Activated effector memory CD4-positive, alpha-beta T cell treated with Interleukin-2 at 50 U/mL for 16 hours (primary cell): ENCODE data around the gene HADHA.

Source experiments
- DNase-seq: peaks from one replicate; pipeline ENCODE4 v3.0.0-alpha.2; 2020

The HADHA gene

DNA sequence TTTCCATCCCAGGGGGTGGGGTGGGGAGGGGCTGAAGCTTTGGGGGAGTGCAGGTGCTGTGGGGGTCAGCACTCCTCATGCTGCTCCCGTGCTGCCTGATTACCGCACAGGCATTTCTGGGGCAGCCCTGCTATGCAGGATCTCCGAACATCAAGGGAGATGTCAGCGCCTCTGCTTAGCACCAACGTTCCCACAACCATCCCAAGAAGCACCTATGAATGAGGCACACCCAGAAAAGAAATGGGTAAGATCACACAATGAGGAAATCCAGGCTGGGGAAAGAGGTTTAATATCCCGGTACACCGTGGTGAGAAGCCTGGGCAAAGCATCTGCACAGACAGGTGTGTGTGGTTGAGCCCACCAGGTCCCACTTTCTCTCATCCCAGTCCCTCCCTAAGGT is 54.1 kb downstream of the HADHA start:
- no peak for DNase-seq

DNA sequence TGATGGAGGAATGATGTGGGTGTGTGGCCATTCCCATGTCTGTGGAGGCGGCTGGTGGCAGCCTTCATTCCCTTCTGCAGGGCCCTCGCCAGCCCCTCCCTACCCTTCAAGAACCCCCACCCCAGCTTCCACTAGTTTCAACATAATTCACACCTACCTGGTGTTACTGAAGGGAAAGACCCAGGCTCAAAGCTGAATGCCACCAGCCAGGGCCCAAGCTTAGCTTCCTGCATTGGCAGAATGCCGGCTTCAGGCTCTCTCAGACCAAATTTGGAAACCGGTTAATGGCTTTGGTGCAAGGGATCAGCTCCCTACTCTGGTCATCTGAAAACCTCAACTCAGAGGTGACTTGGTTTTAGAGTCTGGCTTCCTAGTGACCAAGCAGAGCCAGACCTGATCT is 54.7 kb downstream of the HADHA start:
- DNase-seq, result no peak

DNA sequence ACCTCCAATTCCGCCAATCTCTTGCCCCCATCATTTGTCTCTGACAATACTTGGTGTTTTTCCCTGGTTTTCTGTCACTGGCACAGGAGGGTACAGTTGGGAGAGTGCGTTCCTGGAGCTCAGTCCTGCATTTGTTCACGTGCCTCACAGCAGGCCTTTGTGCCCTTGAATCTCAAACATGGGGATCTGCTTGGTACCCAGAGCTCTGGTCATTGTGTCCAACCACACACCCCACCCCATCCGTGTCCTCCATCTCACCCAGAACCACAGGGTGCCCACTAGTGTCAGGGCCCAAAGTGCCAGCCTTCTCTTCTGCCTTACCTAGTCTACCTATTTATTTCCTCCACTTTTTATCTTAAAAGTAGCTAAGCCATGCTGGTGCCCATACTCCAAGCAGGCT is 55.3 kb downstream of the HADHA start:
- DNase-seq, result no peak

DNA sequence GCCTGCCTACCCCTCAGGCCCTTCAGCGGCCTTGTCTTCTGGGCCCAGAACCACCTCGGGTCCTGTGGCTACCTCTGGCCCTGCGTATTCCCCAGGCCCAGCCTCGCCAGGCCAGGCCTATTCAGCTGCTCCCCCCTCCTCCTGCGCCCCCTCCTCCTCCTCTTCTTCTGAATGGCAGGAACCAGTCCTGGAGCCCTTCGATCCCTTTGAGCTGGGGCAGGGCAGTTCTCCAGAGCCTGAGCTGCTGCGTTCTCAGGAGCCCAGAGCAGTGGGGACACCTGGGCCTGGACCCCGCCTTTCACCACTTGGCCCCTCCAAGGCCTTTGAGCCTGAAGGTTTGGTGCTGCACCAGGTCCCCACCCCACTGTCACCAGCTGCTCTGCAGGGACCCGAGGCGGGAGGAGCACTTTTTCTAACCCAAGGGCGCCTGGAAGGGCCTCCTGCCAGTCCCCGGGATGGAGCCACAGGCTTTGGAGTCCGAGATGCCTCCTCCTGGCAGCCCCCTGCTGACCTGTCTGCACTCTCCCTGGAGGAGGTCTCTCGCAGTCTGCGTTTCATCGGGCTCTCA is 56.8 kb downstream of the HADHA start:
- no peak for DNase-seq

DNA sequence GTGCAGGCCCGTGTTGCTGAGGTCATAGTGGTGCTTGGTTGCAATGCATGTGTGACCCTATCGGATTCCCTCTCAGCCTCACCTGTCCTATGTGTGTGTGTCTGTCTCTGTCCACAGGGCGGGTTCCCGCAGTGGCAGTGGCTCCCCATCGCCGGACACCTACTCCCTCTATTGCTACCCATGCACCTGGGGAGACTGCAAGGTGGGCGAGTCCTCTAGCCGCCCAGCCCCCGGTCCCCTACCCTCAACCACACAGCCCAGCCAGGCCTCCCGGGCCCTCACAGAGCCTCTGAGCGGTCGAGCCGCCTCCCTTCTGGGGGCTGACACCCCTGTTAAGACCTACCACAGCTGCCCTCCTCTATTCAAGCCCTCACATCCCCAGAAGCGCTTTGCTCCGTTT is 57.3 kb downstream of the HADHA start:
- DNase-seq, result no peak

DNA sequence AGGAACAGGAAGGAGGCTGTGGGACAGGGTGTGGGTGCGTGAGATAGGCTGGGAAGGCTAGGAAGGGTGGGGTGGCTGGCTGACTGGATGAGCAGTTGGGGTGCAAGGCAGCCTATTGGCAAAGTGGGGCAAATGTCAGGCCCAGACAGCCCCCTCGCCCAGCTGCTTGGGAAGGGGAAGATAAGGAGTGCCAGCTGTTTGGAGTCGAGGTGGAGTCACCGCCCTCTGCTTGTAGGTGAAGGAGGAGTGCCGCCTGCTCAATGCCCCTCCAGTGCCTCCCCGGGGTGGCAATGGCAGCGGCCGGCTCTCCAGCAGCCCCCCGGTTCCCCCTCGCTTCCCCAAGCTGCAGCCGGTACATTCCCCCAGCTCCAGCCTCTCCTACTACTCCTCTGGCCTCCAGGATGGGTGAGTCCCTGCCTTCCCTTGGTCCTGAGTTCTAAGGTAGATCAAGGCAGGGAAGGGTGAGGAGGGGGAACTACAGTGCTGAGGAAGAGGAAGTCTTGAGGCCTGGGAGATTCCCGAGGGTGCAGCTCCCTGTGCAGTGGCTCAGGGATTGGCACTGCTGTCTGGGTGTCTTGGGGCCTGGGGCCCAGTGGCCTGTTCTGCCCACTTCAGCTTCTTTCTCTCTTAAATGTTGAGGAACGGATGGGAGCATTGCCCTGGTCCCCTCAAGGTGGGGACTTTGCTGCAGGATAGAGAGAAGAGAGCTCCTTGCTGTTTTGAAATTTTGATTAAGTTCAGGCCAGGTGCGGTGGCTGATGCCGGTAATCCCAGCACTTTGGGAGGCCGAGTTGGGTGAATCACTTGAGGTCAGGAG is 58.3 kb downstream of the HADHA start:
- DNase-seq, result no peak

DNA sequence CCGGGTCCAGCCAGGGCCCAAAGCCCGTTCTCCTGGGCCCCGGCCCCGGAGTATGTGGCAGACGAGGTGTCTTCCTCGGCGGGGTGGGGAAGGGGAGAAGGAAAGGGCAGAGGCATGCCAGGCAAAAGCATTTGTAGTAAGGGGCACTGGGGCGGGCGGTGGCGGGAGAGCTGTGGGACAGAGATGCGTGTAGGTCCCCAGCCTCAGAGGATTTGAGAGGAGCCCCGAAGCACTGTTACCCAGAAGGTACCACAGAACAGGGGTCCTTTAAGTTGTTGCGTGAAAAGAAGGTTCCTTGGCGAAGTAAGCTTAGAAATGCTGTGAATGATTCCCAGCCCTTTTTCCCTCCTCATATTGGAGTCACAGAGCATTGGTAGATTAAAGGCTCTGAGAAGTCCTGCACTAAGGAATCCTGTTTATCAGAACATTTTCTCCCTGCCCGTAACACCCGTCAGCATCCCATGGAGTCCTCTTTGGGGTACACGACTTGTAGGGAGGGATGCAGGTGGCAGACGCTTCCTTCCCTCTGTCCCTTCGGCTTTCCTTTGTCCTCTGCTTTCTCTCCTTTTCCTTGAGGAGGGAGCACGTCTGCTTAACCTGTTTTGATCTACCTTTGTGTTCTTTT is 59.0 kb downstream of the HADHA start:
- DNase-seq, result no peak

DNA sequence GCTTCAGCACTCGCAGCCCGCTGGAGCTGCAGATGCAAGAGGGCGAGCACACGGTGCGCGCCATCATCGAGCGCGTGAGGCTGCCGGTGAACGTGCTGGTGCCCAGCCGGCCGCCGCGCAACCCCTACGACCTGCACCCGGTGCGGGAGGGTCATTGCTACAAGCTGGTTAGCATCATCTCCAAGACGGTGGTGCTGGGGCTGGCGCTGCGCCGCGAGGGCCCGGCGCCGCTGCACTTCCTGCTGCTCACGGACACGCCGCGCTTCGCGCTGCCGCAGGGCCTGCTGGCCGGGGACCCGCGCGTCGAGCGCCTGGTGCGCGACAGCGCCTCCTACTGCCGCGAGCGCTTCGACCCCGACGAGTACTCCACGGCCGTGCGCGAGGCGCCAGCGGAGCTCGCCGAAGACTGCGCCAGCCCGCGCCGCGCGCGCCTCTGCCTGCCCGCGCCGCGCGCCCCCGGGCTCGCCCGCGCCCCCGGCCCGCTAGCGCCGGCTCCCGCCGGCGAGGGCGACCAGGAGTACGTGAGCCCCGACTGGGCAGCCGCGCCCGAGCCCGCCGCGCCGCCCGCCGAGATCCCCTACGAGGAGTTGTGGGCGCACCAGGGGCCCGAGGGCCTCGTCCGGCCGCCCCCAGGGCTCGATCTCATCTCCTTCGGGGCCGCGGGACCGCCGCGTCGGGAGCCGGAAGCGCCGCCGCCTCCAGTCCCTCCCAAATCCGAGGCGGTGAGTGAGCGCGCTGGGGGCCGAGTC is 59.7 kb downstream of the HADHA start:
- DNase-seq, result peak; percentile 80

DNA sequence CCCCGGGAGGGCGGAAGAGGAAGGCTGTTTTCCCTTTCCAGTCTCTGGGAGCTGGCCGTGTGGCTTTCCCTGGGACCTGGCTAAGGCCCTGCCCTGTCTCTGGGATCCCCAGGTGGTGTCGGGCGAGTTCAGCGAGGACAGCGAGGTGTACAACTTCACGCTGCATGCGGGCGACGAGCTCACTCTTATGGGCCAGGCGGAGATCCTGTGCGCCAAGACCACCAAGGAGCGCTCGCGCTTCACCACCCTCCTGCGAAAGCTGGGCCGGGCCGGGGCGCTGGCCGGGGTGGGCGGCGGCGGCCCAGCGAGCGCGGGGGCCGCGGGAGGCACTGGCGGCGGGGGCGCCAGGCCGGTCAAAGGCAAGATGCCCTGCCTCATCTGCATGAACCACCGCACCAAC is 60.3 kb downstream of the HADHA start:
- no peak for DNase-seq

DNA sequence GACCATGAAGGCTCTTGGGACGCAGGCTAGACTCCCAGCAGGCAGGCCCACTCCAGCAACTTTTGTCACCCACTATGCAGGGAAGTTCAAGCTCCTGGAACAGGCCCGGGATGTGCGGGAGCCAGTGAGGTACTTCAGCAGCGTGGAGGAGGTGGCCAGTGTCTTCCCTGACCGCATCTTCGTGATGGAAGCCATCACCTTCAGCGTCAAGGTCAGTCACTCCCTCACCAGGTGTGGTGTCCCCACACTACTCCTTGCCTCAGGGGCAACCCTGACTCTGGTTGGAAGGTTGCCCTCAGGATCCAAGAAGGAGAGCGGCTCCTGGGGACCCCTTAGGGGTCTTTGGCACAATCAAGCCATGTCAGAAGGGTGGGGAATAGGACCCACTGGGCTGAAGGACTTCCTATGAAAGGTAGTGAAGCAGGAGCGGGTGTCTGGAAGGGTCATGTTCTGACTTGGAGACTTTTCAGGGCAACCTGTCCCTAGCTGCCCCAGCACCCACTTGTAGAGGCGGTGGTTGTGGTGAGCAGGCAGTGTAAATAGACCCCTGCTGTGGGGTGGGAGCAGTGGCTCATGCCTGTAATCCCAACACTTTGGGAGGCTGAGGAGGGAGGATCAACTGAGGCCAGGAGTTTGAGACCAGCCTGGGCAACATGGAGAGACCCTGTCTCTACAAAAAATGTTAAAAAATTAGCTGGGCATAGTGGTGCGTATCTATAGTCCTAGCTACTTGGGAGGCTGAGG is 61.4 kb downstream of the HADHA start:
- no peak for DNase-seq

DNA sequence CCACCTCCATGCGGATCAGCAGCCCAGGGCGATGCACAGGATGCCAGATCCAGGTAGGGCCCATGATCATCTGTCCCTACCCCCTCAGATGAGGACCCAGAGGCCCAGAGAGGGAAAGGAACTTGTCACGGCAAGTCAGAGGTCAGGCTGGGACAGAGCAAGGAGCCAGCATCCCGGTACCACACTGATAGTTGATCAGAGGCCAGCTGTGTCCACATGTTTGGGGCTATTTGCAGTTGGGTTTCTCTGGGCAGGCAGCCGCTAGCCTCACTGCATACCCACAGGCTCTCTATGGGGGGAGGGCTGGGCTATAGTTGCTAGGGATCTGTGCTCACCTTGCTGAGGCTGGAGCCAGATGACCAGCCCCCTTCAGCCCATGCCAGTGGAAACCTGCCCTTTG is 62.0 kb downstream of the HADHA start:
- DNase-seq, result no peak

DNA sequence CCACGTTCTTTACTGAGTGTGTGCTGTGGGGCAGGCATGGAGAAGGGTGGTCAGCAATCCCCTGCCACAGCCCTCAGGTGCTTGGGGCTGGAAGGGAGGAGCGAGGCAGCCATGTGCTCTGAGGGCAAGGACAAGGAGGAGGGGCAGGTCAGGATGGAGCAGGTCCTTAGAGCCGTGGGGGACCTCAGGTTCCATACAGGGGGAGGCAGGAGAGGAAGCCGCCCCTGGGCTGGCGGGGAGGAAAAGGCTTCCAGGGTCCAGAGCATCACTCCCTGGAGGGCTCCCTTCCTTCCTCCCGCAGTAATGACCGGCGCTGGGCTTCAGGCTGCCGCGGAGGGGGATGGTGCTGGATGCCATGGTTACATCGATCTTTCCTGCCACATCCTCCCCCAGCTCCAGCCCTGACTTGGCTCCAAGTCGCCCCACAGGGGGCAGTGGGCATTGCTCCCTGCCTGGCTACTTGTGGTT is 65.0 kb downstream of the HADHA start:
- no peak for DNase-seq

DNA sequence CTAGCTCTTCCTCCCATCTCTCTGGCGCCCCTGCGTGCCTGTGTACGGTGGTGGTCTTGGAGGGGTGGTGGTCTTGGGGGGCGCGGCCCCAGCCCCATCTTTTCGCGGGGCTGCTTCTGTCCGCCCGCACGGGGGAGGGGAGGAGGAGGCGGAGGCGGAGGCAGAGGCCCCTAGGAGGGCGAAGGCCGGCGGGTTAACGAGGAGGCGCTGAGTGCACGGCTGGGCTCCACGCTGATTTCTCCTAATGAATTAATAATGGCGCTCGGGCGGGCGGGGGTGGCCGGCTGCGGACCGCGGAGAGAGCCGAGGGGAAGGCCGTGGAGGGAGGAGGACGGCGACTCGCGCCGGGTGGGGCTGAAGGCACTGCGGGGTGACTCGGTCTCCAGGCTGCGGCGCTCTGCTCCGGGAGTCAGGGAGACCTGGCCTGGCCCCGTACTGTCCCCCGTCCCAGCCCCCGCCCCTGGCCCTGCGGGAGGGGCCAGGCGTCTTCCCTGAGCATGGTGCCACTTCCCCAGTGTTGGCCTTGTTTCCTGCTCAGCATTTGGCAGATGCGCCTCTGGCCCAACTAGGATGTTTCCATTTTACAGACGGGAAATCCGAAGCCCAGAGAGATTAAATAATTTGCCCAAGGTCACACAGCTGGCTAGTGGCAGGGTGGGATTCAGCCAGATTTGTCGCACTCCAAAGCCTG is 65.5 kb downstream of the HADHA start:
- no peak for DNase-seq

DNA sequence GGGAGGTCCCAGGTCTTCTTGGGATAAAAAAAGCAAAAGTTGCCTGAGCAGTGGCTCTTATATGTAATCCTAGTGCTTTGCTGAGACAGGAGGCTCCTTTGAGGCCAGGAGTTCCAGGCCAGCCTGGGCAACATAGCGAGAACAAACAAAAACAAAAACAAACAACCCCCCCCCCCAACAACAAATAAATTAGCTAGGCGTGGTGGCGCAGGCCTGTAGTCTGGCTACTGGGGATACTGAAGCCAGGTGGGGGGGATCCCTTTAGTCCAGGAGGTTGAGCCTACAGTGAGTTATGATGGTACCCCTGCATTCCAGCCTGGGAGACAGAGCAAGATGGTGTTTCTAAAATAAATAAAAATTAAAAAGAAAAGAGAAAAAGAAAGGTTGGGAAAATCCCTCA is 66.2 kb downstream of the HADHA start:
- DNase-seq, result no peak

DNA sequence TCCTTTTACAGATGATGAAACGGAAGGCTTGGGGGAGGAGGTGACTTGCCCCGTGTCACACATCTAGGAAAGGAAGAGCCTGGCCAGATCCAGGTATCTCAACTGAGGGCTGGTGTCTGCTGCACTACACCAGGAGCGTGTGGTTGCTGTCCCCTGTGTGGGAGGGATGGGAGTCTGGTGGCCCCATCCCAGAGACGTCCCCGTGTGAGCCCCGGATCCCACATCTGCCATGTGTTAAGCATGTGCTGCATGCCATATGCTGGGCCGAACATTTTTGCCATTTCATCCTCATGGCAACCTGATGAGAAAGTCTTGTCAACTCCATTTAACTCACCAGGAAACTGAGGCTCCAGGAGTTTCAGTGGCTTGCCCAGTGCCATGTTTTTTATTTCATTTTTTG is 67.3 kb downstream of the HADHA start:
- no peak for DNase-seq

DNA sequence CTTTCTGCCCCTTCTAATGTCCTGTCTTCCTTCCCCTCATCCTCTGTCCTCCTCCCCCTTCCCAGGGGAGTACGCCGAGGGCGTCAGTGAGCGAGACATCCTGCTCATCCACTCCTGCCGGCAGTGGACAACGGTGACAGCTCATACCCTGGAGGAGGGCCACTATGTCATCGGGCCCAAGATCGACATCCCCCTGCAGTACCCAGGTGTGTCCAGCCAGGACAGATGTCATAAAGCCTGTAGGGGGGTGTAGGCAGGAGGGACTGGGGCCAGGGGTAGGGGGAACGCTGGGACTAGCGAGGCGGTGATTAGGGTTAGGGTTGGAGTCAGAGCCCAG is 68.2 kb downstream of the HADHA start:
- DNase-seq, result no peak

DNA sequence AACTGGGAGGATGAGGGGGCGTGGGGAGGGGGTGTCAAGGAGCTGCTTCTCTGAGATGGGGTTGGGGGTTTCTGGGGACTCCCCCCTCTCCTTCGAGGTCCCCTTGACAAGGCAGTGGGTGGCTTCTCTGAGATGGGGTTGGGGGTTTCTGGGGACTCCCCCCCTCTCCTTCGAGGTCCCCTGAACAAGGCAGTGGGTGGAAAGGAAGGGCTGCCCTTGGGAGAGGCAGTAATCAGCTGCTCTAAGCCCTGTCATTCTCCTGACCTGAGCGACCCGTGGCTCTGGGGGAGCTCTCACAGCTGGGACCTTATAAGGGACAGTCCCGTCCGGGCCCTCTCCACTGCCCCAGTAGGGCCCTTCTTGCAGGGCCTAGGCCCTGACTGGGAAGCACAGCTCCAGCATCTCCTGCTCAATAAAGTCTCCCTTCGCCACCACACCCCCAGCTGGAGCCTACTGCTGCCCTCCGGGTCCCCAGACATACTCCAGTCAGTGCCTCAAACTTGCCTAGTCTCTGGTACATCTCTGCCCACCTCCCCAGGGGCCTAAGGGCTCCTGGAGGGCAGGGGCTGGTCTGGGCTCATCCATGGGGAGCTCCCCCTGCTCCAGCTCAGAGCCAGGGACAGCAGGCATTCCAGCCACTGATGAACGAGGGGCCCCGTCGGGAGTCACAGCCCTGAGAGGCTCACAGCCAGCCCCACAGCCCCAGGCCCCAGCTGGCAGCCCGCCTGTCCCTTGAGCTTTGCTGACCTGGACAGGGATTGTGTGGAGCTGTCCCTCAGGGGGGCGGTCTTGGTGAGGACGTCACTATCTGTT is 68.8 kb downstream of the HADHA start:
- no peak for DNase-seq

DNA sequence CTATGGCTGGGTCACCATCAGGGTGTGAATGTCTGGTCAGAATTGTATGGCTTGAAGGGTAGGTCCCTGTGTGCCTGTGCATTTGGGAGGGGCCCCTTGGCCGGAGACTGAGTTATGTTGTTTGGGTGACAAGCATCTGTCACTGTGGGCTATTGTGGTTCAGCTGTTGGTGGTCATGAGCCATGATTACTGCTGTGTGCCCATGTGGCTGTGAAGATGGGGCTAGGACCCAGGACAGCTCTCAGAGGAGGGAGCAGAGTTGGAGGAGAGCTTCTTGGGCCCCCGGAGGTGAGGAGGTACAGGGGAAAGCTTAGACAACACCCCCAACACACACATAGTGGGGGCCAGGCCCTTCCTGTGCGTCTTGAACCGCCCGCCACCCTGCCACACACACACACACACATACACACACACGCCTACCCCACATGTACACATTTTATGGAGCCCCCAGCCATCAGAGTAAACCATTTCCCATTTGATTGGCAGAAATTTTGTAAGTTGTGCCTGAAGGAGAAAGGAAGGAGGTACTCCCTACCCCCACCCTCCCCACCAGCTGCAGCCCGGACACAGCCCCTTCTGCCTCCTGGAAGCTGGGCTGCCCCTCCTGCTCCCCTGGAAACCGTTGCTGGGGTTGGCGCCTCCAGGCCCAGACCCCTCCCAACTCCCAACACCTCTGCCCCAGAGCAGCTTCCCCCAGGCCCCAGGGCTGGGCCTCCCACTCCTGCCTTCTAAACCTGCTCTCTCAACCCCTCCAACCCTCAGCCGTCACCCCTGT is 69.6 kb downstream of the HADHA start:
- no peak for DNase-seq

DNA sequence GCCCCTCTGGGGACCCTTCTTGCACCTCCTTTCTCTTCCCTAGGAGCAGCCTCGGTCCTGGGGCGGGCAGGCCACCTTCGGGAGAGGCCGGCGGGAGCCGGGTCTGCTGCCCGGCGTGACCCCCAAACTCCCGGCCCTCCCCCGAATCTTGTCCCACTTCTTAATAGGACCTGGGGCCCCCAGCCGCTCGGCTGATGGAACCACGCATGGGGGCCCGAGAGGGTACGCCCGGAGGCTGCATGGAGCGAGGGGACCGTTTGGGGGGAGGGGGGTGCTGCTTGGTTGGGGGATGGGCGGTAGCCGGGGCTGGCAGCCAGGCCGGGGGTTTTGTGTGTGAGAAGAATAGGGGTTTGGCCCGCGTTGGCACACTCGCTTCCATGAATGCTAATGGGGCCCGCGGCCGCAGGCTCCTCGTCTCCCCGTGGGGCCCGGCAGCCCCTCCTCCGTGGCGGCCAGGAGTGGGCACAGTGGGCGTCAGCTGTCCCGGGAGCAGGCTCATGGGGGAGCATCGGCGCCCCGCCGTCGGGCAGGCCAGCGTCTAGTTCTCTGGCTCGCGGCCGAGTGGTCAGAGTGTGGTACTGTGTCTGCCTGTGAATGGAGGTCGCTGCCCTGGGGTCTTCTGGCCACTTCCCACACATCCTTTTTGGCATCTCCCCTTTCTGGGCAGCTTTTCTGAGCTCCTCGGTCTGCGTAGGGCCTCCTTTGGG is 70.5 kb downstream of the HADHA start:
- no peak for DNase-seq
